HEK293 (cell line): ENCODE measurements around the gene LIN54.
A peak's percentile ranks its signal among the peaks of the same experiment; 100 is the strongest.

Source experiments
- CTCF ChIA-PET: fragments of 350-600 bp; formaldehyde crosslinking; extraction: SDS; loops from one replicate; lab custom pipeline; 2021; ENCODE audit warnings: antibody characterized with exemption; lab: Yijun Ruan, JAX
- POLR2A ChIA-PET: fragments of 300-600 bp; formaldehyde crosslinking; extraction: SDS; loops from one replicate; lab custom pipeline; 2020; ENCODE audit warnings: antibody characterized with exemption, inconsistent platforms; lab: Yijun Ruan, JAX
- H3K27ac ChIP-seq: fragments of 200-500 bp; sonication (Bioruptor generic); 2 replicates; pipeline ENCODE4 v1.5.1; 2014; ENCODE audit warnings: low read depth, low read length, control low read depth, inconsistent platforms; ENCODE audit errors: extremely low read depth
- H3K36me3 ChIP-seq, 2 experiments: fragments of 200-500 bp in 1 of 2; sonication (Bioruptor generic) in 1 of 2; 1 replicate in 1 of 2; 2 replicates in 1 of 2; pipeline ENCODE4 v1.5.1; 2014 to 2017; ENCODE audit warnings: inconsistent platforms in 2 of 2, low read length in 2 of 2; ENCODE audit not compliant: control insufficient read depth in 2 of 2, insufficient read depth in 1 of 2
- H3K4me1 ChIP-seq: fragments of 200-500 bp; sonication (Bioruptor generic); 2 replicates; pipeline ENCODE4 v1.5.1; 2014; ENCODE audit warnings: mild to moderate bottlenecking, low read length, inconsistent platforms; ENCODE audit not compliant: control insufficient read depth, insufficient read depth
- H3K4me3 ChIP-seq: 2 replicates; pipeline ENCODE4 v1.5.1; 2011; ENCODE audit warnings: low read depth, mild to moderate bottlenecking, control low read depth, low read length, moderate library complexity
- H3K9me3 ChIP-seq: fragments of 200-500 bp; sonication (Bioruptor generic); 2 replicates; pipeline ENCODE4 v1.5.1; 2014; ENCODE audit warnings: low read depth, low read length, inconsistent platforms; ENCODE audit not compliant: control insufficient read depth, insufficient read depth
- IKZF3 ChIP-seq: fragments of 450-650 bp; IDR thresholded peaks from 2 replicates; pipeline ENCODE4 v1.5.0; 2018; ENCODE audit warnings: missing biosample characterization, mild to moderate bottlenecking, missing genetic modification characterization, moderate library complexity
- OSR2 ChIP-seq: fragments of 450-650 bp; formaldehyde crosslinking; IDR thresholded peaks from 2 replicates; pipeline ENCODE4 v1.5.1; 2016; ENCODE audit warnings: missing biosample characterization, missing genetic modification characterization
- PRDM1 ChIP-seq: fragments of 450-650 bp; formaldehyde crosslinking; IDR thresholded peaks from 2 replicates; pipeline ENCODE4; 2016; ENCODE audit warnings: missing biosample characterization, missing genetic modification characterization
- WT1 ChIP-seq: fragments of 450-650 bp; formaldehyde crosslinking; IDR thresholded peaks from 2 replicates; pipeline ENCODE4 v1.5.1; 2016; ENCODE audit warnings: missing biosample characterization, missing genetic modification characterization
- ZNF10 ChIP-seq: fragments of 450-650 bp; formaldehyde crosslinking; IDR thresholded peaks from 2 replicates; pipeline ENCODE4 v1.5.1; 2017; ENCODE audit warnings: missing biosample characterization, missing genetic modification characterization
- ZNF112 ChIP-seq: fragments of 450-650 bp; formaldehyde crosslinking; IDR thresholded peaks from 2 replicates; pipeline ENCODE4 v1.5.0; 2017; ENCODE audit warnings: missing biosample characterization, missing genetic modification characterization
- ZNF133 ChIP-seq: fragments of 450-650 bp; formaldehyde crosslinking; IDR thresholded peaks from 2 replicates; pipeline ENCODE4 v1.5.1; 2016; ENCODE audit warnings: missing biosample characterization, missing genetic modification characterization
- ZNF366 ChIP-seq: fragments of 450-650 bp; formaldehyde crosslinking; conservative IDR thresholded peaks from 2 replicates; pipeline ENCODE4 v1.5.1; 2016; ENCODE audit warnings: missing biosample characterization, missing genetic modification characterization
- ZNF391 ChIP-seq: fragments of 450-650 bp; formaldehyde crosslinking; IDR thresholded peaks from 2 replicates; pipeline ENCODE4 v1.5.1; 2016; ENCODE audit warnings: low read depth, missing biosample characterization, missing genetic modification characterization, borderline replicate concordance
- ZNF510 ChIP-seq: fragments of 450-650 bp; formaldehyde crosslinking; IDR thresholded peaks from 2 replicates; pipeline ENCODE4 v1.5.1; 2018; ENCODE audit warnings: mild to moderate bottlenecking, missing genetic modification characterization, missing biosample characterization; ENCODE audit not compliant: insufficient replicate concordance
- ZNF544 ChIP-seq: fragments of 450-650 bp; formaldehyde crosslinking; IDR thresholded peaks from 2 replicates; pipeline ENCODE4 v1.5.0; 2017; ENCODE audit warnings: missing biosample characterization, missing genetic modification characterization
- ZNF561 ChIP-seq: fragments of 450-650 bp; IDR thresholded peaks from 2 replicates; pipeline ENCODE4 v1.5.1; 2018; ENCODE audit warnings: missing biosample characterization, missing genetic modification characterization, borderline replicate concordance
- ZNF610 ChIP-seq: fragments of 450-650 bp; formaldehyde crosslinking; IDR thresholded peaks from 2 replicates; pipeline ENCODE4 v1.5.1; 2016; ENCODE audit warnings: missing biosample characterization, missing genetic modification characterization, borderline replicate concordance
- ZNF747 ChIP-seq: fragments of 450-650 bp; formaldehyde crosslinking; IDR thresholded peaks from 2 replicates; pipeline ENCODE4 v1.5.1; 2016; ENCODE audit warnings: missing biosample characterization, missing genetic modification characterization
- ZNF785 ChIP-seq: fragments of 450-650 bp; formaldehyde crosslinking; IDR thresholded peaks from 2 replicates; pipeline ENCODE4 v1.5.1; 2016; ENCODE audit warnings: missing biosample characterization, missing genetic modification characterization
- ZXDB ChIP-seq: fragments of 450-650 bp; formaldehyde crosslinking; IDR thresholded peaks from 2 replicates; pipeline ENCODE4 v1.5.1; 2016; ENCODE audit warnings: missing biosample characterization, missing genetic modification characterization
- TF ChIP-seq, protein P1 (sequence below): fragments of 450-650 bp; formaldehyde crosslinking; IDR thresholded peaks from 2 replicates; pipeline ENCODE4 v1.5.1; 2016; ENCODE audit warnings: missing biosample characterization, missing genetic modification characterization
- TF ChIP-seq, protein P2 (sequence below): fragments of 450-650 bp; formaldehyde crosslinking; IDR thresholded peaks from 2 replicates; pipeline ENCODE4 v1.5.1; 2016; ENCODE audit warnings: missing biosample characterization, missing genetic modification characterization
- TF ChIP-seq, protein P3 (sequence below): fragments of 450-650 bp; IDR thresholded peaks from 2 replicates; pipeline ENCODE4 v1.5.1; 2018; ENCODE audit warnings: missing biosample characterization, mild to moderate bottlenecking, missing genetic modification characterization
- TF ChIP-seq, protein P4 (sequence below): fragments of 450-650 bp; formaldehyde crosslinking; IDR thresholded peaks from 2 replicates; pipeline ENCODE4 v1.5.1; 2016; ENCODE audit warnings: missing biosample characterization, missing genetic modification characterization
- TF ChIP-seq, protein P5 (sequence below): fragments of 450-650 bp; formaldehyde crosslinking; IDR thresholded peaks from 2 replicates; pipeline ENCODE4 v1.5.1; 2016; ENCODE audit warnings: missing biosample characterization, missing genetic modification characterization

The LIN54 gene

DNA sequence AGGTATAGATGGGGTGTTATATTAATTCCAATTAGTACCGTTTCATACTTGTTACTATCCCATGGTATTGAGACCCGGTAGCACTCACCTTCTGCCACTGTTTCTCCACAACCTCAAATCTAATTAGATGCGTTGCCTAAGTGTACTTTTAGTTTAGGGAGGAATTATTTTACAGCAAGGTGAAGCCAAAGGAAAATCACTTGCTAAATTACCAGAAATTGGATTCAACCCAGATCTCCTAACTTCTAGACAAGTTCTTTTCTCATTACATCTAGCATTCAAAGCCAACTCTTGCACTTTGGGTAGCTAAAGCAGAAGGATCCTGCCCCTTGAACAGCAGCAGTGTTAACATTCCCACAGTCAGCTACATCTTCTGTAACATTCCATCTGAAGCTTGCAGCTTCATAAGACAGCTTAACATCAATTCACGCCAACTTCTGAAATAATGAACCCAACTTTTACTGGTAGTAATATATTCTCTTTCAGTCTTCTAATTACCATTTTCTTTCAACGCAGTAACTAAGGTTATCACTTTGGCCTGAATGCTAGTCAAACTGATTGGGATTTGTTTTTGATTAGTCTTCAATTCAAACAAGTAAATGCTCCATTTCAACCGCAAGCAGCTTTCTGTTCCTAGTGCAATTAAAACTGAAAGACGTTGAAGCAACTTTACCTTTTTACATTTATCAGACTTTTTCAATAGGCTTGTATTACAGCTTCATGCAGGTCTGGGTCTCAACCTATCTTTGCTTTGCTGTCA, 118.7 kb downstream of the LIN54 start (continued):
- TF ChIP-seq ZNF785 (tag by site-specific recombination) = no peak
- TF ChIP-seq, protein P1, sequence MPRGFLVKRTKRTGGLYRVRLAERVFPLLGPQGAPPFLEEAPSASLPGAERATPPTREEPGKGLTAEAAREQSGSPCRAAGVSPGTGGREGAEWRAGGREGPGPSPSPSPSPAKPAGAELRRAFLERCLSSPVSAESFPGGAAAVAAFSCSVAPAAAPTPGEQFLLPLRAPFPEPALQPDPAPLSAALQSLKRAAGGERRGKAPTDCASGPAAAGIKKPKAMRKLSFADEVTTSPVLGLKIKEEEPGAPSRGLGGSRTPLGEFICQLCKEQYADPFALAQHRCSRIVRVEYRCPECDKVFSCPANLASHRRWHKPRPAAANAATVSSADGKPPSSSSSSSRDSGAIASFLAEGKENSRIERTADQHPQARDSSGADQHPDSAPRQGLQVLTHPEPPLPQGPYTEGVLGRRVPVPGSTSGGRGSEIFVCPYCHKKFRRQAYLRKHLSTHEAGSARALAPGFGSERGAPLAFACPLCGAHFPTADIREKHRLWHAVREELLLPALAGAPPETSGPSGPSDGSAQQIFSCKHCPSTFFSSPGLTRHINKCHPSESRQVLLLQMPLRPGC = peak; percentile 42; the same call in 1 of the 2 replicates
- no peak for TF ChIP-seq ZNF510 (tag by site-specific recombination)
- TF ChIP-seq, protein P2, sequence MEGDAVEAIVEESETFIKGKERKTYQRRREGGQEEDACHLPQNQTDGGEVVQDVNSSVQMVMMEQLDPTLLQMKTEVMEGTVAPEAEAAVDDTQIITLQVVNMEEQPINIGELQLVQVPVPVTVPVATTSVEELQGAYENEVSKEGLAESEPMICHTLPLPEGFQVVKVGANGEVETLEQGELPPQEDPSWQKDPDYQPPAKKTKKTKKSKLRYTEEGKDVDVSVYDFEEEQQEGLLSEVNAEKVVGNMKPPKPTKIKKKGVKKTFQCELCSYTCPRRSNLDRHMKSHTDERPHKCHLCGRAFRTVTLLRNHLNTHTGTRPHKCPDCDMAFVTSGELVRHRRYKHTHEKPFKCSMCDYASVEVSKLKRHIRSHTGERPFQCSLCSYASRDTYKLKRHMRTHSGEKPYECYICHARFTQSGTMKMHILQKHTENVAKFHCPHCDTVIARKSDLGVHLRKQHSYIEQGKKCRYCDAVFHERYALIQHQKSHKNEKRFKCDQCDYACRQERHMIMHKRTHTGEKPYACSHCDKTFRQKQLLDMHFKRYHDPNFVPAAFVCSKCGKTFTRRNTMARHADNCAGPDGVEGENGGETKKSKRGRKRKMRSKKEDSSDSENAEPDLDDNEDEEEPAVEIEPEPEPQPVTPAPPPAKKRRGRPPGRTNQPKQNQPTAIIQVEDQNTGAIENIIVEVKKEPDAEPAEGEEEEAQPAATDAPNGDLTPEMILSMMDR (tag by site-specific recombination) = no peak
- 0 out of 2 replicates have a peak, but pooled peaks have one; percentile 23 for TF ChIP-seq ZNF366 (tag by site-specific recombination)
- no peak for TF ChIP-seq ZNF544
- TF ChIP-seq ZNF610 (tag by site-specific recombination) = no peak
- TF ChIP-seq OSR2 (tag by site-specific recombination) = peak; percentile 76
- TF ChIP-seq ZNF10 (tag by site-specific recombination) = no peak
- TF ChIP-seq WT1 (tag by site-specific recombination) = no peak
- TF ChIP-seq ZNF747 (tag by site-specific recombination) = no peak

DNA sequence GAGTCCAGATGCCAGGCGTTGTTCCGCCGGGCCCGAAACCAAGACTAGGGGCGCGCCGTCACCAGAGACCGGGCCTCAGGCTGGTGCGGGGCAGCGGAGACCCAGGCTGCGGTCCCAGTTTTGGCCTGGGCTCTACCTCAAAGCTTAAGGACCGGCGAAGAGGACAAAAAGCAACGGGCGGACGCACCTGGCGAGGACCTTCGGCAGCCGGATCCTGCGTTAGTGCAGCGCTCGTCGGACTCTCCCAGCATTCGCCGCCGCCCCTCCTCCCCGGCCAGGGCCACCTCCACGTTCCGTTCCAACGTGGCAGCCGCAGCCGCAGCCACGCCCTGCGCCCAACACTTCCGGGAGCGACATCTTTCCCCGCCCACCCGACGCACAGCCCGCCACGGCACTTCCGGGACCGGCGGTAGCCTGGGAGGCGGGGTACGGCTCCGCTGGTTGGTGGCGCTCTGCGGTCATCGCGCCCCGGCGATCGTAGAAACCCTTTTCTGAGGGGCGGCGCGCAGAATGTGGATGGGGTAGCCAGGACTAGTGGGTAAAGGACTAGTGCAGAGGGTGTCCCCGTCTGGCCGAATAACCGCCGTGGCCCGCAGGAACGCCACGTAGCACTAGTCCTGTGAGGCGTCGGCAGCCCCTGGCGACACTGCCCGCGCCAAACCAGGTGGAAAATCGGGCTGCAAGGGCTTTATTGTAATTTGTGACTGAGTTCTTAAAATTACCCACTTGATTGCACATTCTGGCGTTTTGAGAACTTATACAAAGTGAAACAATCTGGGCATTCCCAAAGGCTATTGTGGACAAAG, 119.5 kb downstream of the LIN54 start, which contains the start of gene SEC31A:
SEC31A (minus strand) TSS at position 253 of the 806 bp plus-strand sequence. CDS start 9,217 bp downstream, outside the sequence.
- peaks cover 7% of the 10 kb centered on the region for H3K4me1 ChIP-seq
- peak within 1 kb of the TSS; percentile 81 for H3K4me3 ChIP-seq
- peak within 1 kb of the TSS; percentile 91 for H3K27ac ChIP-seq
- H3K9me3 ChIP-seq = no peaks in the 10 kb centered on the region
- POLR2A ChIA-PET = interaction anchor here (1.1 to 1.8 kb wide), 2 partner anchors 121 to 144 kb away, joined by 3 to 6 read pairs; partner anchors contain the start of gene COPS4
- peaks cover 11 to 32% of the 10 kb centered on the region in 2 experiments for H3K36me3 ChIP-seq
- CTCF ChIA-PET = no interaction called here
- TF ChIP-seq ZNF391 (peak; percentile 78; the same call in 1 of the 2 replicates), PRDM1 (tag by site-specific recombination) (0 out of 2 replicates have a peak, but pooled peaks have one; percentile 11), ZNF510 (tag by site-specific recombination) (no peak), IKZF3 (tag by site-specific recombination) (0 out of 2 replicates have a peak, but pooled peaks have one; percentile 25), ZNF112 (tag by site-specific recombination) (no peak), ZNF133 (tag by site-specific recombination) (no peak), ZNF561 (tag by site-specific recombination) (peak; percentile 69; the same call in 1 of the 2 replicates), ZXDB (tag by site-specific recombination) (peak; percentile 91)
- TF ChIP-seq, protein P3, sequence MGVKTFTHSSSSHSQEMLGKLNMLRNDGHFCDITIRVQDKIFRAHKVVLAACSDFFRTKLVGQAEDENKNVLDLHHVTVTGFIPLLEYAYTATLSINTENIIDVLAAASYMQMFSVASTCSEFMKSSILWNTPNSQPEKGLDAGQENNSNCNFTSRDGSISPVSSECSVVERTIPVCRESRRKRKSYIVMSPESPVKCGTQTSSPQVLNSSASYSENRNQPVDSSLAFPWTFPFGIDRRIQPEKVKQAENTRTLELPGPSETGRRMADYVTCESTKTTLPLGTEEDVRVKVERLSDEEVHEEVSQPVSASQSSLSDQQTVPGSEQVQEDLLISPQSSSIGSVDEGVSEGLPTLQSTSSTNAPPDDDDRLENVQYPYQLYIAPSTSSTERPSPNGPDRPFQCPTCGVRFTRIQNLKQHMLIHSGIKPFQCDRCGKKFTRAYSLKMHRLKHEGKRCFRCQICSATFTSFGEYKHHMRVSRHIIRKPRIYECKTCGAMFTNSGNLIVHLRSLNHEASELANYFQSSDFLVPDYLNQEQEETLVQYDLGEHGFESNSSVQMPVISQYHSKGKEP (tag by site-specific recombination) = no peak
- TF ChIP-seq, protein P2 (tag by site-specific recombination) = peak; percentile 75; the same call in 1 of the 2 replicates
- TF ChIP-seq, protein P4, sequence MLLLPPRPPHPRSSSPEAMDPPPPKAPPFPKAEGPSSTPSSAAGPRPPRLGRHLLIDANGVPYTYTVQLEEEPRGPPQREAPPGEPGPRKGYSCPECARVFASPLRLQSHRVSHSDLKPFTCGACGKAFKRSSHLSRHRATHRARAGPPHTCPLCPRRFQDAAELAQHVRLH (tag by site-specific recombination) = peak; percentile 92
- TF ChIP-seq, protein P5, sequence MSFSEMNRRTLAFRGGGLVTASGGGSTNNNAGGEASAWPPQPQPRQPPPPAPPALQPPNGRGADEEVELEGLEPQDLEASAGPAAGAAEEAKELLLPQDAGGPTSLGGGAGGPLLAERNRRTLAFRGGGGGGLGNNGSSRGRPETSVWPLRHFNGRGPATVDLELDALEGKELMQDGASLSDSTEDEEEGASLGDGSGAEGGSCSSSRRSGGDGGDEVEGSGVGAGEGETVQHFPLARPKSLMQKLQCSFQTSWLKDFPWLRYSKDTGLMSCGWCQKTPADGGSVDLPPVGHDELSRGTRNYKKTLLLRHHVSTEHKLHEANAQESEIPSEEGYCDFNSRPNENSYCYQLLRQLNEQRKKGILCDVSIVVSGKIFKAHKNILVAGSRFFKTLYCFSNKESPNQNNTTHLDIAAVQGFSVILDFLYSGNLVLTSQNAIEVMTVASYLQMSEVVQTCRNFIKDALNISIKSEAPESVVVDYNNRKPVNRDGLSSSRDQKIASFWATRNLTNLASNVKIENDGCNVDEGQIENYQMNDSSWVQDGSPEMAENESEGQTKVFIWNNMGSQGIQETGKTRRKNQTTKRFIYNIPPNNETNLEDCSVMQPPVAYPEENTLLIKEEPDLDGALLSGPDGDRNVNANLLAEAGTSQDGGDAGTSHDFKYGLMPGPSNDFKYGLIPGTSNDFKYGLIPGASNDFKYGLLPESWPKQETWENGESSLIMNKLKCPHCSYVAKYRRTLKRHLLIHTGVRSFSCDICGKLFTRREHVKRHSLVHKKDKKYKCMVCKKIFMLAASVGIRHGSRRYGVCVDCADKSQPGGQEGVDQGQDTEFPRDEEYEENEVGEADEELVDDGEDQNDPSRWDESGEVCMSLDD (tag by site-specific recombination) = peak; percentile 47; the same call in 1 of the 2 replicates
